Iris pigment epithelial cell (primary cell): ENCODE data around the gene ZNF385C.
"Not testable (repeated sequence)": the region's sequence is repeated elsewhere in the genome, so short reads cannot be mapped to it uniquely, and the experiment has no call there.

ENCODE experiments used
- DNase-seq: peaks from one replicate; pipeline ENCODE4 v3.0.0-alpha.2; 2011; ENCODE audit warnings: low read depth

The ZNF385C gene

GRCh38 chr17:42019509-42020404, 78.5 kb downstream of the ZNF385C start, which contains the start of gene NKIRAS2:
Gene NKIRAS2 (plus strand): TSS chr17:42020090. CDS start chr17:42021578, 1,488 bp downstream.
- peak; percentile 94 for DNase-seq

- DNase-seq = no peak
These were observed 79.3 kb downstream of the ZNF385C start for GRCh38 chr17:42018988-42019387.

DNA sequence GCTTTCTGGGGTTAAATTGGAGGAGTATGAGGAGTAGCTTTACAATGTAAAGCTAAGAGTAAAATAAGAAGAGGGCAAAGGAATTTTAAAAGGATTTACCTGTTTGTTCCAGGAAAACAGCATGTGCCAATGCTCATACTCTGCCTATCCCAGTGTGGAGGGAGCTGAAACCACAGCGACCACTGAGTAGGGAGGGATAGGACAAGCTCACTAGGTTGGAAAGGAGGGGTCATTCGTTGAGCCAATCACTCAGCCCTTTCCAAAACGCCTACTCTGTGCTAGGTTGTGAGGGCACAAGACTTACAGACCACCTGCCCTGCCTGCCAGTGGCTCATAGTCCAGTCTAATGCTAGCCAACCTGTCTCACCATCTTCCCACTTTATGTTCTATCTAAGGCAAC, 79.9 kb downstream of the ZNF385C start:
- no peak for DNase-seq

- DNase-seq = no peak
These were observed 80.4 kb downstream of the ZNF385C start for GRCh38 chr17:42017866-42018200.

GRCh38 chr17:42016941-42017865, 81.1 kb downstream of the ZNF385C start, which contains the start of gene DNAJC7:
Gene DNAJC7 (minus strand): TSS chr17:42017439. CDS start chr17:42017416, 23 bp downstream.
- peak; percentile 92 for DNase-seq

GRCh38 chr17:42016411-42016831, 81.9 kb downstream of the ZNF385C start:
- peak; percentile 28 for DNase-seq

DNA sequence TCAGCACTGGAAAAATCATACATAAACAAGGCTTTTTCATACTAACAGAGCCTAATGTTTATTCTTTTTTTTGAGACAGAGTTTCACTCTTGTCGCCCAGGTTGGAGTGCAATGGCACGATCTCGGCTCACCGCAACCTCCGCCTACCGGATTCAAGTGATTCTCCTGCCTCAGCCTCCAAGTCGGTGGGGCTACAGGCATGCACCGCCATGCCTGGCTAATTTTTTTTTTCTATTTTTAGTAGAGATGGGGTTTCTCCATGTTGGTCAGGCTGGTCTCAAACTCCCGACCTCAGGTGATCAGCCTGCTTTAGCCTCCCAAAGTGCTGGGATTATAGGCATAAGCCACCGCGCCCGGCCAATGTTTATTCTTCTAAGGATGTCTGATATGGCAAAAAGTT, 84.5 kb downstream of the ZNF385C start:
- DNase-seq = not testable (repeated sequence)

- not testable (repeated sequence) for DNase-seq
These were observed 85.9 kb downstream of the ZNF385C start for GRCh38 chr17:42012363-42012762.

GRCh38 chr17:42010898-42011516, 87.3 kb downstream of the ZNF385C start:
- peak; percentile 54 for DNase-seq

DNA sequence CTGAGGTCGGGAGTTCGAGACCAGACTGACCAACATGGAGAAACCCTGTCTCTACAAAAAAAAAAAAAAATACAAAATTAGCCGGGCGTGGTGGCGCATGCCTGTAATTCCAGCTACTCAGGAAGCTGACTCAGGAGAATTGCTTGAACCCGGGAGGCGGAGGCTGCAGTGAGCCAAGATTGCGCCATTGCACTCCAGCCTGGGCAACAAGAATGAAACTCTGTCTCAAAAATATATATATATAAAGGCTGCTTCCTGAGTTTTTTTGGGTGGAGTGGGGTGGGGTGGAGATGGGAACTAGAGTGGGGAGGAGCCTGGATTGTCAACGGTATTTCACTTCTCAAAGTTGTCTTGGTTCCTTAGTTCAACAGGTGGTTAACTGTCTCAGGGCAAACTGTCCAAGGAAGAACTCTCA, 88.0 kb downstream of the ZNF385C start:
- peak; percentile 66 for DNase-seq

- DNase-seq = peak; percentile 59
These were observed 89.1 kb downstream of the ZNF385C start for GRCh38 chr17:42009170-42009569.

DNA sequence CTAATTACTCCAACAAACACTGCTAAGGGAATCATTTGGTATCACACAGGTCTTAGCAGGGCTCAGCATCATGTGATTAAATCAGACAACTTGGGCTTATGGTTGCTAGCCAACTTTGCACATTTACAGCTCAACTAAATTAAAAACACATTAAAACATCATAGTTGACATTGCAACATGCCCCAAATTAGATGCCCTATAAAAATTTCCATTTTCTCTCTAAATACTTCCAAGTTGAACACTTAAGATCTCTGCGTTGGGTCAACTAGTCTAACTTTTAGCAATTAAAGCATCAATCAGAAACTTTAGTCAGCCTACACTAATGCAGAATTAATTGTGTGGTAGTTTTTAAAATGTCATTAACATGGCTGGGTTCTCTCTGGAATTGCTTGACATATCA, 93.1 kb downstream of the ZNF385C start:
- DNase-seq = no peak

- DNase-seq = peak; percentile 72
These were observed 95.4 kb downstream of the ZNF385C start for GRCh38 chr17:42002792-42003301.

GRCh38 chr17:42002175-42002791, 96.0 kb downstream of the ZNF385C start:
- no peak for DNase-seq

DNA sequence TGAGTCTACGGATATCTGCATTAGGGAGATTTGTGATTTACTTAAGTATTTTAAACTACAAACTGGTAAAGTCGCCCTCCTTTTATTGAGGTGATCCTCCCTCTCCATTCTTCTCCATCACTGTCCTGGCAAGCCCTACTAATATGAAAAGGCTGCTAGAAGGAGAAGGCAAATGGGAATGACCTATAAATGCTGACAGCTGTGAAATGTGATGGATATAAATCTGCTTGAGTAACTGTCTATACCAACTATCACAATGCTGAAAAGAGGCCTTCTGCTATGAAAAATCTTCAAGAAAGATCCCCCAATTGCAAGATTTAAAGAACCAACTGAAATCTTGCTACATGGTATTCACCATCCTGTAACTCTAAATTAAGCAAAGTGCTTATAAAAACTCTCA, 96.5 kb downstream of the ZNF385C start:
- no peak for DNase-seq

- no peak for DNase-seq
These were observed 97.7 kb downstream of the ZNF385C start for GRCh38 chr17:42000413-42001133.

- DNase-seq = no peak
These were observed 99.8 kb downstream of the ZNF385C start for GRCh38 chr17:41998497-41998896.

- DNase-seq = no peak
These were observed 101.5 kb downstream of the ZNF385C start for GRCh38 chr17:41996855-41997164.

- DNase-seq = no peak
These were observed 105.7 kb downstream of the ZNF385C start for GRCh38 chr17:41992576-41992975.

- DNase-seq = no peak
These were observed 108.4 kb downstream of the ZNF385C start for GRCh38 chr17:41989702-41990419.
